ENCODE results near the gene SPATA2L.

Gene SPATA2L

DNA sequence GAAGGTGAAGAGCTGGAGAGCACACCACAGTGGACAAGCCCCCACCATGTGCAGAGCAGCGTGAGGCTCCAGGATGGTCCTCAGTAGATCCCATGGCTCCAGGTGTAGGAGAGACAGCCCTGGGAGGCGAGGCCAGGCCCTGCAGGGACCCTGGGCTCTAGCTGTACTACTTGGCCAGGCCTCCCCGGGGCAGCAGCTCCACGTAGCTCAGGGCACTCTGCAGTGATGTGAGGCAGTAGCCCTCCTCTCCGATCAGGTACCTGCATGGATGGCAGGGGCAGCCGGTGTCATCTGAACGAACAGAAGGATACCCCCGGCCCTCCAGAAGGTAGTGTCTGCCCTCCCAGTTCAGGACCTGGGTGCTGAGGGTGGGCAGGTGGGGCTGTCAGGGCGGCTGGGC is 6.2 kb upstream of the SPATA2L start:
- Histone ChIP-seq H3K4me3 (ENCODE audit: low read depth in 1 of 2, low read length in 2 of 2) (no peak overlapping the region), H3K4me1 (ENCODE audit: insufficient read depth, low read length) (peaks cover 22% of the 10 kb centered on the region), H3K36me3 (ENCODE audit: insufficient read depth, low read length) (no peaks in the 10 kb centered on the region), H3K27ac (ENCODE audit: low read length) (no peak overlapping the region), H3K27me3 (ENCODE audit: insufficient read depth, low read length, poor library complexity) (no peaks in the 10 kb centered on the region), H3K9ac (ENCODE audit: low read depth, low read length) (no peak overlapping the region), H3K9me3 (ENCODE audit: insufficient read depth, low read length, severe bottlenecking) (no peaks in the 10 kb centered on the region), H2AFZ (ENCODE audit: low read depth, low read length) (no peak overlapping the region), H4K20me1 (ENCODE audit: insufficient read depth, low read length) (no peaks in the 10 kb centered on the region), H3K4me2 (ENCODE audit: insufficient read depth, low read length) (no peak overlapping the region), H3K79me2 (ENCODE audit: insufficient read depth, low read length) (no peaks in the 10 kb centered on the region)
- DNase-seq (no peak), ATAC-seq (ENCODE audit: insufficient read depth, low read depth) (no peak)
- TF ChIP-seq EZH2 (IDR thresholded peaks at IDR 0.05; ENCODE audit: borderline replicate concordance, low read depth, low read length, severe bottlenecking): no peak

DNA sequence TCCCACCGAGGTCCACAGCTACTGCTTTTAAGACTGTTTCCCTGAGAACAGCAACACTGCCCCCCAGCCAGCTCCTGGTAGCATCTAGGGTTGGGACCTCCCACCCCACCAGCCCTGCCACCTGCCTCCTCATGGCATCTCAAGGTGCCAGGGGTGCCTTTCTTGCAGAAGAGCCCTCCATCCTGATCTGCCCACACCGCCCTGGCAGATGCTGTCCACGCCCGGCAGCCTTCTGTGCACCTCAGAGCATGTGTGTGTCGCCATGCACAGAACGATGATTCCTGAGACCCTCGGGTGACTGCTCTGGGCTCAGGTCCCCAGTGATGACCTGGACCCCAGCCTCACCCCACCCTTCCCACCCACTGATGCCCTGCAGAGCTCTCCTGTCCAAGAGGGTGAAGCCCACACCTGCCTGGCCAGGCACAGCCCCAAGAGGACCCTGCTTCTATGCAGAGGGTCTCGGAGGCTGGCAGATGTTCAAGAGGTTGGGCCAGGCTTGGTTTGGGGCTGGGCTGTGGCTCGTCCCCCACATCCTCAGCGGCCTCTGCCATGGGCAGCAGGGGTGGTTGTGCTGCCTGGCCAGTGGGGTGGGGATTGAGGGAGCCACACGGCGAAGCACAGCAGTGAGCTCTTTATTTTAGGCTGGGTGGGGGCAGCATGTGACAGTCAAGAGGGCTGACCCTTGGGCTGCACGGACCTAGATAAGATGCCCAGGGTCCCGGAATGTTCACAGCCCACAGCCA is 5.2 kb upstream of the SPATA2L start:
- no peaks in the 10 kb centered on the region; the same call in 1 of the 2 replicates for H4K20me1 ChIP-seq (ENCODE audit: insufficient read depth, low read length)
- H3K36me3 ChIP-seq (ENCODE audit: insufficient read depth, low read length): no peaks in the 10 kb centered on the region
- ATAC-seq (ENCODE audit: insufficient read depth, low read depth) (no peak), DNase-seq (no peak)
- TF ChIP-seq EZH2 (IDR thresholded peaks at IDR 0.05; ENCODE audit: borderline replicate concordance, low read depth, low read length, severe bottlenecking): no peak
- TF ChIP-seq, protein P1, sequence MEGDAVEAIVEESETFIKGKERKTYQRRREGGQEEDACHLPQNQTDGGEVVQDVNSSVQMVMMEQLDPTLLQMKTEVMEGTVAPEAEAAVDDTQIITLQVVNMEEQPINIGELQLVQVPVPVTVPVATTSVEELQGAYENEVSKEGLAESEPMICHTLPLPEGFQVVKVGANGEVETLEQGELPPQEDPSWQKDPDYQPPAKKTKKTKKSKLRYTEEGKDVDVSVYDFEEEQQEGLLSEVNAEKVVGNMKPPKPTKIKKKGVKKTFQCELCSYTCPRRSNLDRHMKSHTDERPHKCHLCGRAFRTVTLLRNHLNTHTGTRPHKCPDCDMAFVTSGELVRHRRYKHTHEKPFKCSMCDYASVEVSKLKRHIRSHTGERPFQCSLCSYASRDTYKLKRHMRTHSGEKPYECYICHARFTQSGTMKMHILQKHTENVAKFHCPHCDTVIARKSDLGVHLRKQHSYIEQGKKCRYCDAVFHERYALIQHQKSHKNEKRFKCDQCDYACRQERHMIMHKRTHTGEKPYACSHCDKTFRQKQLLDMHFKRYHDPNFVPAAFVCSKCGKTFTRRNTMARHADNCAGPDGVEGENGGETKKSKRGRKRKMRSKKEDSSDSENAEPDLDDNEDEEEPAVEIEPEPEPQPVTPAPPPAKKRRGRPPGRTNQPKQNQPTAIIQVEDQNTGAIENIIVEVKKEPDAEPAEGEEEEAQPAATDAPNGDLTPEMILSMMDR (IDR thresholded peaks at IDR 0.05; ENCODE audit: borderline replicate concordance, extremely low read depth, low read length, poor library complexity, severe bottlenecking): no peak
- peak overlapping the region; percentile 74 for H2AFZ ChIP-seq (ENCODE audit: low read depth, low read length)
- H3K27me3 ChIP-seq (ENCODE audit: insufficient read depth, low read length, poor library complexity): no peaks in the 10 kb centered on the region
- peaks cover 21% of the 10 kb centered on the region for H3K4me1 ChIP-seq (ENCODE audit: insufficient read depth, low read length)
- no peaks in the 10 kb centered on the region for H3K9me3 ChIP-seq (ENCODE audit: insufficient read depth, low read length, severe bottlenecking)
- peak overlapping the region; percentile 44 for H3K9ac ChIP-seq (ENCODE audit: low read depth, low read length)
- no peaks in the 10 kb centered on the region for H3K79me2 ChIP-seq (ENCODE audit: insufficient read depth, low read length)
- peak overlapping the region; percentile 69 for H3K4me2 ChIP-seq (ENCODE audit: insufficient read depth, low read length)
- peak overlapping the region in 1 of 2 experiments; percentile 50; a peak in 2 of 4 replicates for H3K4me3 ChIP-seq (ENCODE audit: low read depth in 1 of 2, low read length in 2 of 2)
- H3K27ac ChIP-seq (ENCODE audit: low read length): no peak overlapping the region

DNA sequence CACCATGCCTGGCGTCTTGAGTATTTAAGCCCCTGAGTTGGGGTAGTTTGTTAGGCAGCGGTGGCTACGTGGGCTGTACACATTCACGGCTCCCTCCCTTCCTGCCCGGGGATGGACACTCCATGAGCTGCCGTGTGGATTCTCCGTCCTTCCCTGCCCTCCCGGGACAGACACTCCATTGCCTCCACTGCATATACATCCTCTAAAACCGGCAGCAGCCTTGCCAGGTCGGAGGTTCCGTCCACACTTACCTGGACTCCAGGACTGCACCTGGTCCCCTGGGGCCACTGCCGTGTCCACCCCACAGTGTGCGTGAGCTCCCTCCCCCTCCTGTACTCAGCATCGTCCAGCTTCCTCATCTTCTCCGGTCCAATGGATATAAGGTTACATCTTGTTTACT is 3.5 kb upstream of the SPATA2L start:
- no peaks in the 10 kb centered on the region for H3K27me3 ChIP-seq (ENCODE audit: insufficient read depth, low read length, poor library complexity)
- no peak for TF ChIP-seq EZH2 (IDR thresholded peaks at IDR 0.05; ENCODE audit: borderline replicate concordance, low read depth, low read length, severe bottlenecking)
- TF ChIP-seq, protein P1 (IDR thresholded peaks at IDR 0.05; ENCODE audit: borderline replicate concordance, extremely low read depth, low read length, poor library complexity, severe bottlenecking): no peak
- H3K4me2 ChIP-seq (ENCODE audit: insufficient read depth, low read length): no peak overlapping the region
- H3K9ac ChIP-seq (ENCODE audit: low read depth, low read length): no peak overlapping the region
- no peaks in the 10 kb centered on the region for H3K36me3 ChIP-seq (ENCODE audit: insufficient read depth, low read length)
- no peak overlapping the region for H2AFZ ChIP-seq (ENCODE audit: low read depth, low read length)
- H3K9me3 ChIP-seq (ENCODE audit: insufficient read depth, low read length, severe bottlenecking): no peaks in the 10 kb centered on the region
- DNase-seq (no peak), ATAC-seq (ENCODE audit: insufficient read depth, low read depth) (no peak)
- peaks cover 8% of the 10 kb centered on the region for H4K20me1 ChIP-seq (ENCODE audit: insufficient read depth, low read length)
- H3K79me2 ChIP-seq (ENCODE audit: insufficient read depth, low read length): peaks cover 8% of the 10 kb centered on the region
- no peak overlapping the region for H3K4me3 ChIP-seq (ENCODE audit: low read depth in 1 of 2, low read length in 2 of 2)
- peaks cover 33% of the 10 kb centered on the region for H3K4me1 ChIP-seq (ENCODE audit: insufficient read depth, low read length)
- H3K27ac ChIP-seq (ENCODE audit: low read length): no peak overlapping the region

DNA sequence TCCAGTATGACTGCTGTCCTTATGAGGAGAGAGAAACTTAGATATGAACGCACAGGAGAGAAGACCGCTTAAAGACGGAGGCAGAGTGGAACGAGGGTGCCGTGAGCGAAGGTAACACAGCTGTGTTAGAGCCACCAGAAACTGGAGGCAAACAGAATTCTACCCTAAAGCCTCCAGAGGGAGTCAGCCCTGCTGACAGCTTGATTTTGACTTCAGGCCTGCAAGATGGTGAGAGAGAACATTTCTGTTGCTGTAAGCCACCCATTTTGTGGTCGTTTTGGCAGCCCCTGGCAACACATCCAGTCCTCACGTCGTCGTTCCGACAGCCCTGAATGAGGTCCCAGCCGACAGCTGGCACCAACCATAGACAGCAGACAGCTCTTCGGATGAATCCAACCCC is 2.8 kb upstream of the SPATA2L start:
- H3K9ac ChIP-seq (ENCODE audit: low read depth, low read length): no peak overlapping the region
- ATAC-seq (ENCODE audit: insufficient read depth, low read depth): no peak
- H2AFZ ChIP-seq (ENCODE audit: low read depth, low read length): no peak overlapping the region
- H3K4me1 ChIP-seq (ENCODE audit: insufficient read depth, low read length): peaks cover 34% of the 10 kb centered on the region
- DNase-seq: no peak
- no peak overlapping the region for H3K4me3 ChIP-seq (ENCODE audit: low read depth in 1 of 2, low read length in 2 of 2)
- H3K79me2 ChIP-seq (ENCODE audit: insufficient read depth, low read length): peaks cover 8% of the 10 kb centered on the region
- peaks cover 12% of the 10 kb centered on the region for H4K20me1 ChIP-seq (ENCODE audit: insufficient read depth, low read length)
- H3K27me3 ChIP-seq (ENCODE audit: insufficient read depth, low read length, poor library complexity): no peaks in the 10 kb centered on the region
- no peaks in the 10 kb centered on the region for H3K9me3 ChIP-seq (ENCODE audit: insufficient read depth, low read length, severe bottlenecking)
- H3K36me3 ChIP-seq (ENCODE audit: insufficient read depth, low read length): no peaks in the 10 kb centered on the region
- no peak for TF ChIP-seq EZH2 (IDR thresholded peaks at IDR 0.05; ENCODE audit: borderline replicate concordance, low read depth, low read length, severe bottlenecking)
- TF ChIP-seq, protein P1 (IDR thresholded peaks at IDR 0.05; ENCODE audit: borderline replicate concordance, extremely low read depth, low read length, poor library complexity, severe bottlenecking): no peak
- no peak overlapping the region for H3K4me2 ChIP-seq (ENCODE audit: insufficient read depth, low read length)
- no peak overlapping the region for H3K27ac ChIP-seq (ENCODE audit: low read length)

Measured in DND-41 (cell line).